Neuronal stem cell (in vitro differentiated cells): ENCODE data around the gene ZNF212. TPM values are rescaled to one million over a fixed set of nuclear protein-coding genes. Genes with fewer than 3 reads are reported as not detected.

Source experiments
- small RNA-seq: library from polyadenylated mRNA; stranded (forward); fragments of <200 nt; extraction: miRNeasy Mini kit (QIAGEN cat#:217004); gene quantifications from one replicate; pipeline ENCODE3, GENCODE V24; 2013; ENCODE audit not compliant: insufficient read depth

ZNF212 gene

Small RNA genes within 50 kb of the gene (small RNA-seq; reads per million reads assigned to genes)
- gene AC004890.1 = not detected
